GM12872 (cell line): ENCODE data around the gene TULP4.

Experiments
- CTCF ChIP-seq: IDR thresholded peaks from 3 replicates; pipeline ENCODE4 v1.5.1; 2011; ENCODE audit warnings: low read depth, mild to moderate bottlenecking, low read length, moderate library complexity; ENCODE audit not compliant: insufficient read depth

The TULP4 gene

DNA sequence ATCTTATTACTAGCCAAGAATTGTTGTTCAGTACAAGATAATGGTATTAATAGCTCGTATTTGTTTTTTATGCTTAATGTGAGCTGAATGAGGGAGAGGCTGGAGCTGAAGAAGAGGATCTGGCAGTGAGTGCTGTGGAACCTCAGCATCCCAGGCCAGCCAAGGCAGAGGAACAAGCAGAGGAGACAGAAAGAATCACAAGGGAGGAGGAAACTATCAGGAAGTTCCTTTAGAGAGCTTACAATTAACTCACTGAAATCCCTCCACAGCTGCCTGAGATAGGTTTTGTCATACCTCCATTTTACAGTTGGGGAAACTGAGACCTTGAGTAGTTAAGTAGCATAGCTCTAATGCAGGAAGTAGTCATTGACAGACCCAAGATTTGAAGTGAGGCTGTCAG, 39.9 kb upstream of the TULP4 start:
- no peak for TF ChIP-seq CTCF

- TF ChIP-seq CTCF = no peak
These were observed 34.3 kb upstream of the TULP4 start for GRCh38 chr6:158278004-158278403.

- TF ChIP-seq CTCF = no peak
These were observed 32.6 kb upstream of the TULP4 start for GRCh38 chr6:158279615-158280014.

- no peak for TF ChIP-seq CTCF
These were observed 28.8 kb upstream of the TULP4 start for GRCh38 chr6:158283304-158283980.

GRCh38 chr6:158284007-158284875, 28.0 kb upstream of the TULP4 start:
- no peak for TF ChIP-seq CTCF

GRCh38 chr6:158284876-158285655, 27.2 kb upstream of the TULP4 start:
- TF ChIP-seq CTCF = no peak

DNA sequence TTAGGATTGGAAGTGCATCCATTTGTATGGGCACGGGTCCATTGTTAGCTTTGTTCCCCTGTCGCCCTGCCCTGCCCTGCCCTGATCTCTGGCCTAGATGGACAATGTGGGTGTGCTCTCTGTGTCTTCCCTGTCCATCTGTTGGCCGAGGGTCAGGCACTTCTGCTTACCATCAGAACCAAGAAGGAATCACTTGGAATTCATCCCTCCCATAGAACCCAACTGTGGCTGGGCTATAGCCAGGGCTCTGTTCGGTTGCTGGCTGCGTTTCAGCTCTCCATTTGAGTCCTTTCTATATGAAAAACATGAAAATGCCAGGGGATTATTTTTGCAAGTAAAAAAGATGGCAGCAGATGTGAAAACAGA, 26.6 kb upstream of the TULP4 start:
- no peak for TF ChIP-seq CTCF
